GM12872 (cell line): ENCODE results near the gene SSBP3.

ENCODE experiments used
- TF ChIP-seq, protein P1 (sequence below): IDR thresholded peaks from 3 replicates; pipeline ENCODE4 v1.5.1; 2011; ENCODE audit warnings: low read depth, mild to moderate bottlenecking, low read length, moderate library complexity; ENCODE audit not compliant: insufficient read depth

Gene SSBP3

GRCh38 chr1:54265659-54266058 lies 140.5 kb downstream of the SSBP3 start:
- TF ChIP-seq, protein P1, sequence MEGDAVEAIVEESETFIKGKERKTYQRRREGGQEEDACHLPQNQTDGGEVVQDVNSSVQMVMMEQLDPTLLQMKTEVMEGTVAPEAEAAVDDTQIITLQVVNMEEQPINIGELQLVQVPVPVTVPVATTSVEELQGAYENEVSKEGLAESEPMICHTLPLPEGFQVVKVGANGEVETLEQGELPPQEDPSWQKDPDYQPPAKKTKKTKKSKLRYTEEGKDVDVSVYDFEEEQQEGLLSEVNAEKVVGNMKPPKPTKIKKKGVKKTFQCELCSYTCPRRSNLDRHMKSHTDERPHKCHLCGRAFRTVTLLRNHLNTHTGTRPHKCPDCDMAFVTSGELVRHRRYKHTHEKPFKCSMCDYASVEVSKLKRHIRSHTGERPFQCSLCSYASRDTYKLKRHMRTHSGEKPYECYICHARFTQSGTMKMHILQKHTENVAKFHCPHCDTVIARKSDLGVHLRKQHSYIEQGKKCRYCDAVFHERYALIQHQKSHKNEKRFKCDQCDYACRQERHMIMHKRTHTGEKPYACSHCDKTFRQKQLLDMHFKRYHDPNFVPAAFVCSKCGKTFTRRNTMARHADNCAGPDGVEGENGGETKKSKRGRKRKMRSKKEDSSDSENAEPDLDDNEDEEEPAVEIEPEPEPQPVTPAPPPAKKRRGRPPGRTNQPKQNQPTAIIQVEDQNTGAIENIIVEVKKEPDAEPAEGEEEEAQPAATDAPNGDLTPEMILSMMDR: no peak

GRCh38 chr1:54265126-54265525 lies 141.1 kb downstream of the SSBP3 start:
- TF ChIP-seq, protein P1: no peak

DNA sequence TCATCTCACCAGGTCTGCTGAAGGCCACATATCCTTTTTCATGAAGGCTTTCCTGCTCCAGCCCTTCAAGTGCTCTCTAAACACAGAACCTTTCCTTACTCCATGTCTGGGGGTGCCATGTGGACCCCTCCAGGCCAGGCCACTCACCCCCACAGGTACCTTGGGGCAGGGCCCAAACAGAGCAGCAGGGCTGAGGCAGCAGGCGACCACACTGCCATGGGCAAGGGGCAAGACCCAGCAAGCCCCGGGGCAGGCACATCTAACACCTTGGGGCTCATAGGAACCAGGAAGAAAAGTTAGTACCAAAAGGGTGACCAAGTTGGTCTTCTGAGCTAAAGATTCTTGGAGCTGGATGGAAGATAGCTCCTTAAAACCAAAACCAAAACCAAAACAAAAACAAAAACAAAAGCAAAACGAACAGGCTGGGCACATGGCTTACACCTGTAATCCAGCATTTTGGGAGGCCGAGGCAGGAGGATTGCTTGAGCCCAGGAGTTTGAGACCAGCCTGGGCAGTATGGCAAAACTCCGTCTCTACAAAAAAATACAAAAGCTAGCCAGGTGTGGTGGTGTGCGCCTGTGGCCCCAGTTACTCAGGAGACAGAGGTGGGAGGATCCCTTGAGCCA lies 142.5 kb downstream of the SSBP3 start:
- TF ChIP-seq, protein P1: no peak

- TF ChIP-seq, protein P1: no peak
These were observed 143.9 kb downstream of the SSBP3 start for GRCh38 chr1:54262244-54262643.

DNA sequence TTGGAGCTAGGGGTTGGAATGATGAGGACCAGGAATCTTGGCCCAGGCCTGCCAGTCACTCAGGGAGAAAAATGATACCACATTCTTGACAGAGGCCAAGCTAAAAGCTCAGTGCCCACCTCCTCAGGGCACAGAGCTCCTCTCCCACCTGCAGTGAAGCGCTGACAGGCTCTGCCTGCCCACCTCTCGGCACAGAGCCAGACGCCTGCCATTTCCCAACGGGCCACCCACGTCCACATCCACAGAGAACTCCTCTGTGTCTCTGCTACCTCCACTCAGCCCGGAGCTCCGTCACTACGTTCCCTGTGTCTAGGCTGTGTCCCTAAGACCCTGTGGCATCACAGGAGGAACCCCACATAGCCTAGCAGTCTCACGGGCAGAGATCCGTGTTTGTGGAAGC lies 145.4 kb downstream of the SSBP3 start:
- TF ChIP-seq, protein P1: no peak

DNA sequence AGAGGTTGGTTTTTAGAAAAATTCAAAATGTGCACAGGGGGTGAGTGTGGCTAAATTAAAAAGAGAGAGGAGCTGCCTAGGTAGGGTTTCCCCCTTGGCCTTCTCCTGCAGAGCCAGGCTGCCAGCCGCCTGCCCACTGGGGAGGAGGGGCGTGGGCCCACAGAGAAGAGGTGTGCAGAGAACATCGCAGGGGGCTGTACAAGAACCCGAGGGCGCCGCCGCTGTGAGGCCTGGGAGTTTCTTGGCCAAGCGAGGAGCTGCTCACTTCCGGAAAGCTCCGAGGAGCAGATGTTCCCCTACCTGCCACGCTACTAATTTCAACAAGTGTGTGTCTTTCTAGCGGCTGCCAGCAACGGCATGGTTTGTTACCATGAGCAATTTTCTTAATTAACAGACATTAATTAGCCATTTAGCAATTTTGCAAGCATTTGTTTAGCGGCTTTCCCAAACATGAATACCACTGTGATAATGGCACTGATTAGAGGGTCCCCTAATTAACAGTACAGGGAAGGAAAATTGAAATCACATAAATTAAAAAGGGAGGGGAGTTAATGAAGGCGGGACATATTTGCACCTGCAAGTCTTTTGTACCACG lies 146.6 kb downstream of the SSBP3 start:
- TF ChIP-seq, protein P1: no peak

DNA sequence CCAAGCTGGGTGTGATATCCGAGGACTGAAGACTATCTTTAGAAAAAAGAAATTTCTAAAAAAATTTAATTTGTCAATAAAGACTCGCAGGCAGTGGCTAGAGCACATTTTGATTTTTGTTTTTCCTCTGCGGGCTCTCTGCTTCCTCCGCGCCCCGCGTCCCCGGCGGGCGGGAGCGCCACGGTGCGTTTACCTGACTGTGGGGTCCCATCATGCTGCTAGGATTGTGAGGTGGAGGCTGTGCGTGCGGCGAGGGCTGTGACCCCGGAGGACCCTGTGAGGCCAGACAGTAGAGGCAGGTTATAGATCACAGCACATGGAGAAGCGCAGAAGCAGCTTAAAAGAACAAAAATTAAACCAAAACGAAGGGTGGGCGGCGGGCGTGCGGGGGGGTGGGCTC lies 148.3 kb downstream of the SSBP3 start:
- TF ChIP-seq, protein P1: no peak
